ENCODE data around the gene INO80C.

GRCh38 chr18:35506024-35506712 is 8.4 kb upstream of the INO80C start:
- TF ChIP-seq CTCF (IDR thresholded peaks at IDR 0.05; ENCODE audit: insufficient read depth, low read depth, low read length) (no peak), EZH2 (IDR thresholded peaks at IDR 0.05; ENCODE audit: insufficient read depth, low read length) (no peak)

Data from astrocyte (in vitro differentiated cells and primary cell).